ENCODE data around the gene MRPS25. TPM values are rescaled to one million over a fixed set of nuclear protein-coding genes. Genes with fewer than 3 reads are reported as not detected.

The MRPS25 gene
- 100 to 1,000 TPM in 1 of 4 donors, 10 to 100 TPM in 3; 49.6 to 120 (median 94.2) TPM for total RNA-seq

GRCh38 chr3:15064835-15065549 is at the start of gene MRPS25:
Gene MRPS25 (minus strand): TSS chr3:15065315. CDS start chr3:15065194, 121 bp downstream.
- H3K4me1 ChIP-seq, result peaks cover 0 to 14% (median 6%) of the 10 kb centered on the region in 4 donors
- no peaks in the 10 kb centered on the region for H3K27me3 ChIP-seq
- peak; percentile 88 to 96 (median 92) for DNase-seq
- H3K9me3 ChIP-seq, result no peaks in the 10 kb centered on the region
- peak within 1 kb of the TSS; percentile 73 to 93 (median 82) for H3K4me3 ChIP-seq
- peak in 2 of 6 experiments; percentile 13 to 27 for TF ChIP-seq CTCF (IDR thresholded peaks at IDR 0.05)
- TF ChIP-seq POLR2A (IDR thresholded peaks at IDR 0.05), result peak; percentile 91 to 92
- peaks cover 0 to 2% (median 0%) of the 10 kb centered on the region in 3 donors for H3K36me3 ChIP-seq
- H3K27ac ChIP-seq, result peak within 1 kb of the TSS; percentile 81 to 91 (median 86)

- no peak for TF ChIP-seq CTCF (IDR thresholded peaks at IDR 0.05)
- TF ChIP-seq POLR2A (IDR thresholded peaks at IDR 0.05), result no peak
- Histone ChIP-seq H3K27me3 (no peaks in the 10 kb centered on the region), H3K9me3 (no peaks in the 10 kb centered on the region), H3K4me3 (no peak overlapping the region), H3K27ac (no peak overlapping the region), H3K36me3 (no peaks in the 10 kb centered on the region), H3K4me1 (no peaks in the 10 kb centered on the region)
- no peak for DNase-seq
These were observed 48.8 kb upstream of the MRPS25 start for GRCh38 chr3:15113884-15114283.

GRCh38 chr3:15113471-15113870 is 48.4 kb upstream of the MRPS25 start:
- no peaks in the 10 kb centered on the region for H3K36me3 ChIP-seq
- no peak overlapping the region for H3K27ac ChIP-seq
- no peak for TF ChIP-seq CTCF (IDR thresholded peaks at IDR 0.05)
- no peak for TF ChIP-seq POLR2A (IDR thresholded peaks at IDR 0.05)
- no peaks in the 10 kb centered on the region for H3K27me3 ChIP-seq
- no peak overlapping the region for H3K4me3 ChIP-seq
- no peaks in the 10 kb centered on the region for H3K4me1 ChIP-seq
- no peaks in the 10 kb centered on the region for H3K9me3 ChIP-seq
- no peak for DNase-seq

- TF ChIP-seq CTCF (IDR thresholded peaks at IDR 0.05) (no peak), POLR2A (IDR thresholded peaks at IDR 0.05) (no peak)
- no peaks in the 10 kb centered on the region for H3K27me3 ChIP-seq
- no peak overlapping the region for H3K27ac ChIP-seq
- H3K4me3 ChIP-seq, result no peak overlapping the region
- H3K36me3 ChIP-seq, result no peaks in the 10 kb centered on the region
- no peaks in the 10 kb centered on the region for H3K9me3 ChIP-seq
- no peak for DNase-seq
- H3K4me1 ChIP-seq, result no peaks in the 10 kb centered on the region
These were observed 46.9 kb upstream of the MRPS25 start for GRCh38 chr3:15112011-15112410.

GRCh38 chr3:15110206-15110605 is 45.1 kb upstream of the MRPS25 start:
- no peak for DNase-seq
- H3K36me3 ChIP-seq, result no peaks in the 10 kb centered on the region
- H3K4me1 ChIP-seq, result no peaks in the 10 kb centered on the region
- H3K4me3 ChIP-seq, result no peak overlapping the region
- H3K9me3 ChIP-seq, result no peaks in the 10 kb centered on the region
- TF ChIP-seq POLR2A (IDR thresholded peaks at IDR 0.05), result no peak
- no peak for TF ChIP-seq CTCF (IDR thresholded peaks at IDR 0.05)
- no peak overlapping the region for H3K27ac ChIP-seq
- no peaks in the 10 kb centered on the region for H3K27me3 ChIP-seq
